ENCODE measurements around the gene SPOCK2. TPM values are rescaled to one million over a fixed set of nuclear protein-coding genes. Genes with fewer than 3 reads are reported as not detected.

SPOCK2 gene
- total RNA-seq, 1 experiment from 2014 or later: 1.8 TPM

GRCh38 chr10:72094574-72094973, 6.2 kb upstream of the SPOCK2 start:
- Mint-ChIP-seq H3K36me3 (ENCODE audit: insufficient read depth in 1 of 3, low read depth in 3 of 3) (peaks cover 0 to 14% (median 4%) of the 10 kb centered on the region in 3 experiments; a peak in 5 of 7 replicates), H3K27ac (no peak overlapping the region), H3K4me1 (peaks cover 2 to 7% of the 10 kb centered on the region in 2 experiments), H3K27me3 (ENCODE audit: low read depth) (peaks cover 8% of the 10 kb centered on the region), H3K4me3 (no peak overlapping the region), H3K9me3 (no peaks in the 10 kb centered on the region)
- no peak for TF ChIP-seq CTCF (conservative IDR thresholded peaks at IDR 0.05)
- DNase-seq: no peak
- no peaks in the 10 kb centered on the region for H3K4me1 ChIP-seq (ENCODE audit: insufficient read depth, low read length)
- no CpG with 5 or more reads among the region's 2 CpGs for WGBS (ENCODE audit: extremely low coverage, insufficient read length, low lambda C conversion rate)
- H3K27me3 ChIP-seq (ENCODE audit: insufficient read depth, low read length): no peaks in the 10 kb centered on the region; the same call in 1 of the 2 replicates
- no peak overlapping the region for H2BK120ac ChIP-seq (ENCODE audit: low read depth, low read length, poor library complexity, severe bottlenecking)
- H3K9ac ChIP-seq (ENCODE audit: extremely low read depth, insufficient read length, low read length): no peak overlapping the region
- no peak overlapping the region for H3K56ac ChIP-seq (ENCODE audit: insufficient read length, low read depth, low read length)
- no peak overlapping the region for H3K18ac ChIP-seq (ENCODE audit: insufficient read length, low read depth, low read length)
- H3K79me2 ChIP-seq (ENCODE audit: insufficient read depth, low read length): no peaks in the 10 kb centered on the region
- no peak overlapping the region for H2AFZ ChIP-seq (ENCODE audit: low read length)
- no peaks in the 10 kb centered on the region for H4K20me1 ChIP-seq (ENCODE audit: control insufficient read depth, insufficient read depth, insufficient read length)
- H3K9me3 ChIP-seq (ENCODE audit: control insufficient read depth, low read depth, low read length): no peaks in the 10 kb centered on the region
- H4K8ac ChIP-seq (replicated peaks; ENCODE audit: insufficient read length, low read depth, low read length): no peak overlapping the region
- H2BK12ac ChIP-seq (ENCODE audit: insufficient read length, low read depth, low read length): no peak overlapping the region
- no peak overlapping the region for H4K5ac ChIP-seq (ENCODE audit: insufficient read length, low read depth, low read length)
- no peak overlapping the region for H2AK5ac ChIP-seq (ENCODE audit: insufficient read length, low read length)
- H2BK5ac ChIP-seq (ENCODE audit: insufficient read length, low read length): no peak overlapping the region
- no peak overlapping the region for H2BK15ac ChIP-seq (ENCODE audit: low read depth, low read length)
- H2BK20ac ChIP-seq (ENCODE audit: low read depth, low read length, poor library complexity, severe bottlenecking): no peak overlapping the region
- H3K79me1 ChIP-seq (ENCODE audit: insufficient read depth, low read depth, low read length, poor library complexity, severe bottlenecking): no peaks in the 10 kb centered on the region
- H3K27ac ChIP-seq (ENCODE audit: insufficient read length, low read depth, low read length): no peak overlapping the region
- no peak overlapping the region for H3T11ph ChIP-seq (ENCODE audit: low read length)
- H3K23ac ChIP-seq (ENCODE audit: insufficient read length, low read depth, low read length): no peak overlapping the region
- H3K23me2 ChIP-seq (ENCODE audit: insufficient read length, low read depth, low read length, poor library complexity, severe bottlenecking): no peaks in the 10 kb centered on the region
- H4K91ac ChIP-seq (ENCODE audit: insufficient read length, low read depth, low read length): no peak overlapping the region
- no peak overlapping the region for H3K4me2 ChIP-seq (ENCODE audit: insufficient read depth, insufficient read length, low read length)
- H3K14ac ChIP-seq (ENCODE audit: insufficient read depth, low read length): no peak overlapping the region
- no peak overlapping the region for H3K4ac ChIP-seq (ENCODE audit: low read depth, low read length)
